HG03521 (cell line): ENCODE results near the gene CCDC61.

Experiments
- ATAC-seq: cut with Tn5 transposase; IDR thresholded peaks from one replicate; pipeline ENCODE4 v1.9.1; 2021; ENCODE audit warnings: mild to moderate bottlenecking, moderate library complexity; ENCODE audit not compliant: unreplicated experiment

The CCDC61 gene

DNA sequence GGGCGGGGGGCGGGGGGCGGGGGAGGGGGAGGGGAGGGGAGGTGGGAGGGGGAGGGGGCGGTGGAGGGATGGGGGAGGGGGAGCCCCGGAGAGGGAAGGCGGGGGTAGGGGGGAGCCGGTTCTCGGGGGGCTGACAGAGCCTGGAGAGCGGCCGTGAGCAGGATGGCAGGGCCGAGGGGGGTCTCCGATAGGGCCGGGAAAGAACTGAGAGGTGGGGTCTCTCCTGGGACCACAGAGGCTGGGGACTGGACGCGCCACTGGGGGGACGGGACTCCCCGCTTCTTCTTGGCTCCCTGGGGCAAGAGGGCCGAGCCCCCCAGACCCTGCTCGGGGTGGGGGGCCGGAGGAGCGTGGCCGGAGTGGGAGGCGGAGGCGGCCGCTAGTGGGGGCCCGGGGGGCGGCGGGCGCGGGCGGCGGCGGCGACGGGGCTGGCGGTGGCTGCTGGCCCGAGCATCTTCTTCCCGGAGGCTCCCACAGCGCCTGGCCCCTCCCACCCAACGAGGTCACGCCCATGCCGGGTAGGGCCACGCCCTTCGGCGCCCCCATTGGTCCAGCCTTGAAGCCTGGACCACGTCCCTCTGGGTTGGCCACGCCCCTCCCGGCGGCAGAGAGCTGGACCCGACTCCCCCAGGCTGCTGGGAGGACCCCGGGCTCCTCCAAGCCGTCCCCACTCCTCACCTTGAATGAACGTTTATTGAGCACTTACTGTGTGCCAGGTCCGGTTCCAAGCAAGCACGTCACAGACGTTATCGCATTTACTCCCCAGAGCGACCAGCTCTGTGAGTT is 21.5 kb upstream of the CCDC61 start, which contains the start of gene NOVA2:
TSS of gene NOVA2 (minus strand) at position 313 of the 786 bp plus-strand sequence. CDS start 514 bp downstream, outside the sequence.
- no peak for ATAC-seq

DNA sequence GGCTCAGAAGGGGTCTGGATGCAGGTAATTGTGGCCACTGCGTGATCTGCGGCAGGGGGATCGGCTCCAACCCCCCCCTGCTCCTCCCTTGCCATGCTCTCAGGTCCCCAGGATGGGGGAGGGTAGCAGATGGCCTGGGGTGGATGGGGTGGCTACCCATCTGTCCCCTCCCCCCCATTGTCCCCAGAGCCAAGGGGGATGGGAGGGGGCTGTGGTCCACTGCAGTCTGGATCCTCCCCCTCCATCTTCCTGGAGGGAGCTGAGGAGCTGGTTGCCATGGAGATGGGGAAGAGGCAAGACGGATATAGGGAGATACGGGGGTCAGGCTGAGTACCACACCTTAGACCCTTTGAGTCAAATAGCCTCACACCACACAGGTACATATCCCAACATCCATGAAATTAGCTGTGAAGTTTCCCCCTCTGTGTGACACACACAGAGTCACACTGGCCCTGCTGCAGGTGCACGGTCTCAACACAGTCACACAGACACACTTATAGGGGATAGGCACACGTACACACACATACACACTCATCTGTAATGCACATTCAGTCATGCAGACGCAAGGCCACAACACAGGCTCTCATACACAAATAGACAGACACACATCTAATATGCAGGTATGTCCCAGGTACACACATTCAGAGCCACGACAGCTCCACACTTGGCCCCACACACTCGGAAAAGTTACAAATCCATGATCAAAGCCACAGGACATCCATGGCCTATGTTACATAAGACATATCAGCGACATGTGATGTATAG is 19.8 kb upstream of the CCDC61 start:
- no peak for ATAC-seq

DNA sequence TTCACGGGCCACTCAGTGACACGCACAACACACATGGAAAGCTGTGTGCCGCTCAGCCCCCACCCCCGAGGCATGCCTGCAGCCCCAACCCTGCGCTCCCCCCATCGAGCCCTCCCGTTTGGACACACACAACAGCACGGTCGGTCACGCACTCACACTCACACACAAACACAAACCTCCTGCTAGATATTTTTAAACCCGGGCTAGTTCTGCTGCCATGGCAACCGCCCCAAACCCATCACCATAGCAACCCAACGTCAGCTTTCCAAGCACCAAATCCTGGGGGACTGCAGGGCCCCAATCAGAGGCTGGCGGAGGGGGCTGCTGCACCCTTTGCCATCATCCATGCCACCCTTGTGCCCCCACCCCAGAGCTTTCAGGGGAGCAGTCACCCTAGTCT is 19.1 kb upstream of the CCDC61 start:
- ATAC-seq = no peak

DNA sequence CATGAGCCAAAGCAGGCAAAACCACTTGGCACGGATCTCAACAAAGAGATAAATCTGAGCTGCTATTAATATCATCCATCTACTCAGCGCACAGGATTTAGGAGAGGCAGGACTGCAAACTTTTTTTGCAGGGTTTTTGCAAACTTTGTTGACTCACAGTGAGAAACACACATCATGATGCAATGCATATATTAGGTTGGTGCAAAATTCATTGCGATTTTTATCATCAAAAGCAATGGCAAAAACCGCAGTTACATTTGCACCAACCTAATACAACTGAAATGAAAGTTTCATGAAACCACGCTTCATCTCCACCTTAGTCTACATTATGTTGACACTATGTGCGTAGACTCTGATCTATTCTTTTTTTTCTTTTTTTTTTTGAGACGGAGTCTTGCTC is 17.1 kb upstream of the CCDC61 start:
- ATAC-seq = no peak

DNA sequence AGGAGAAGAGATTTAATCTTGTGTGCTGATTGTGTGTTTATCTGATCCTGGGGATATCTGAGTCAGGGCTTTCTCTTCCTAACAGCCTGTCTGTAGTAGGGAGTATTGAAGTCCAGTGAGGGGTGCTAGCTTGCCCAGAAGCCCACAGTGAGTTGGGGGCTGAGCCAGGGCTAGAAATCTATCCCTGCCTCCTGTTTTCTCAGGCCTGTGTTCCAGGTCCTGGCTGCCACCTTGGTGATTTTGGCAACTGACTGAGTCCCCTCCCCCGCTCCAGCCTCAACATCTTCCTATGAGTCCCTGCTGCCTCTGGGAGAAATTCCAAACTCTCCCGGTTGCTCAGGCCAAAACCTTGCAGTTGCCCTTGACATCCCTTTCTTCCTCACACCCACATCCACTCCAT is 13.9 kb upstream of the CCDC61 start:
- no peak for ATAC-seq

DNA sequence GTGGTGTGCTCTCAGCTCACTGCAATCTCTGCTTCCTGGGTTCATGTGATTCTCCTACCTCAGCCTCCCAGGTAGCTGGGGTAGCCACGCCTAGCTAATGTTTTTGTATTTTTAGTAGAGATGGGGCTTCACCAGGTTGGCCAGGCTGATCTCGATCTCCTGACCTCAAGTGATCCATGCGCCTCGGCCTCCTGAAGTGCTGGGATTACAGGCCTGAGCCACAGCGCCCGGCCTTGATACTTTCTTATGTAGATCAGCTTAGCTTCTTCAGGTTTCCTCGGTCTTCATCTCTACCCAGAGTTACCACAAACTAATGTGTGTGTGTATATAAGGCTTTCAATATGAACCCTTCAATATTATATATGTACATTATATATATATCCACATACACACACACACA is 9.9 kb upstream of the CCDC61 start:
- ATAC-seq = no peak

DNA sequence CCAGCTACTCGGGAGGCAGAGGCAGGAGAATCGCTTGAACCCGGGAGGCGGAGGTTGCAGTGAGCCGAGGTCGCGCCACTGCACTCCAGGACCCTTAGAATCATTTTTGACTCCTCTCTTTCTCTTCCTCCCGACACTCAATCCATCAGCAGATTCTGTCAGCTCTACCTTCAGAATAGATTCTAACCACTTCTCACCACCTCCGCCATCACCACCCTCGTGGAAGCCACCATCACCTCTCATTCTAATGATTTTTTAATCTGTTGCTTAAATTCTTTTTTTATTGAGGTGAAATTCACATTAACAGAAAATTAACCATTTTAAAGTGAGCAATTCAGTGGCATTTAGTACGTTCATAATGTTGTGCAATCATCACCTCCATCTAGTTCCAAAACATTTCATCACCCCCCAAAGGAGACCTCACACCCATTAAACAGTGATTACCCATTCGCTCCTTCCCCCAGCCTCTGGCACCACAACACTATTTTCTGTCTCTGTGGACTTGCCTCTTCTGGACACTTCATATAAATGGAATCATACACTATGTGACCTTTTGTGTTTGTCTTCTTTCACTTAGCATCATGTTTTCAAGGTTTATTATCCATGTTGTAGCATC is 5.0 kb upstream of the CCDC61 start:
- ATAC-seq = no peak

DNA sequence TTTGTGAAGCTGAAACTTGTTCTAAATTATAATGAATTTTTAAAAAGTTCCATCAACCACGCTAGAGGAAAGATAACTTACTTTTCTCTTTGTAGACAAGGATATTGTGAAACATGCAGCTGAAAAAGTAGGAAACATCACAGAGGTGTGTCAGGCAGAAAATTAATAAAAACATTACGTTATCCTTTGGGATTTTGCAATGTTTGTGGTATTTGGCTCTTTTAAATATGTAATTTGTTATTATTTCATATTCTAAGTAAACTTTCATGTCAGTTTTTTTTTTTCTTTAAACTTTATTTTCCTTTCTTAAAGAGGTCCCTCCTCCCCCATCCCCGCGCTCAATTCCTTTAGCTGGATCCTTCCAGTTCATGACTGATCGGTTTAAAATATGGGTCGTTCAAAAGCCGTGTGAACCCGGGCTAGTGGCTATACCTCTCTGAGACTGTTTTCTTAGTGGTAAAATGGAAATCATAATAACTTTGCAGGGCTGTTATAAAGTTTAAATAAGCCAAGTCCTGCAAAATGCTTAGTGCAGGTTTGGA is 740 bp upstream of the CCDC61 start:
- ATAC-seq = peak; percentile 4

DNA sequence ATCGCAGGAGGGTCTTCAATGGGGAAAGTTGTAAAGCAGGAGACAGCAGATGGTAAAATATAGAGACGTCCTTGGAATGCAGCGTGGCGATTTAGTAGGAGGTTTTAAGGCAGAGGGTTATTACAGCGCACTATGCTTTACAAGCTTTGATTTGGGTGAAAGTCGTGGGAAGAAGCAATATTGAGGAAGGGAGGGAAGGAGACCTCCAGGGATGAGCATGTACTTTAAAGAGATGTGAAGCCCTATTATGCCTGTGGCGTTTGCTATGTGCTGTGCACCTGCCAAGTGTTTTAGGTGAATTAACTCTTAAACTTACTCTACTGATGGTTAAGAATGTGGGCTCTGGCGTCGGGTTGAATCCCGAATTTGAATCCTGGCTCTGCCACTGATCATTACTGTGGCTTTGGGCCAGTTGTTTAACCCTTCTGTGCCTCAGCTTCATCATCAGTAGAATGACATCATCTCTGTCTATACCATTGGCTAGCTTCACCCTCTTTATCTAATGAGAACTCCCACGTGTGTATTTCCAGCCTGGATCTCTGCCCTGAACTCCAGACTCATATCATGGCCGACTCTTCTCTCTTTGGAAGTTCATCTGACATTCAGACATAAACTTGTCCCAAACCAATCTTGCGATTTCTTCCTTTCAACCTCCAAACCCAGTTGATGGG is 583 bp downstream of the CCDC61 start:
- ATAC-seq = no peak

DNA sequence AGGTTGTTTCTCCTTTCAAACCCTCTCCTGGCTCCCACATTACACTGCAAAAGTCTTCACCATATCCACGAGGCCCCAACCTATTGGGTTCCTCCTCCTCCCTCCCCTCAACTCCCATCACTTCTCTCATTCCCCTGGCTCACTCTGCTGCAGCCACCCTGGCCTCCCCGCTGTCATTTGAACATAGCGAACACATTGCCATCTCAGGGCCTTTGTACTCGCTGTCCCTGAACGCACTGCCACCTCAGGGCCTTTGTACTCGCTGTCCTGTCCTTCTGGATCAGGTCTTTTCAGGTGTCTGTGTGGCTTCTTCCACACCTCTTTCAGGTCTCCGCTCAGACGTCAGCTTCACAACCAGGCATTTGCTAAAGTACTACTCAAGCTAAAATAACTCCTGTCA is 1.7 kb downstream of the CCDC61 start:
- no peak for ATAC-seq

DNA sequence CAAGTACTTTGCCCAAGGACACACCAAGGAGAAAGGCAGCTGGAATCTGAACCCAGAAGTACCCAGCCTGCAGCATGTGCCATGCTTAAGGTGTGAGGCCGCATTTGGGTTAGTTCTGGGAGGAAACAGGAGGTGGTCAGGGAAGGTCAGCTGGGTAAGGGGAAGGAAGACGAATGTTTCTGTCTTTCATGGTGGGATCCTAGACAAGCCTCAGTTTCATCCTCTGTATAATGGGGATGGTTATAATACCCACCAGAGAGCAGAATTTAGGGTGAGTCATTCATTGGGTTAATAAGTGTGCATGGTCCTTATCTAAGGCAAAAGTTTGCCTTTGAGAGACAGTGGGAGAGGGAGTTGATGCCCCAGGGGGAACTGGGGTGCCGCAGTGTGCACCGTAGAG is 3.6 kb downstream of the CCDC61 start:
- ATAC-seq = no peak

DNA sequence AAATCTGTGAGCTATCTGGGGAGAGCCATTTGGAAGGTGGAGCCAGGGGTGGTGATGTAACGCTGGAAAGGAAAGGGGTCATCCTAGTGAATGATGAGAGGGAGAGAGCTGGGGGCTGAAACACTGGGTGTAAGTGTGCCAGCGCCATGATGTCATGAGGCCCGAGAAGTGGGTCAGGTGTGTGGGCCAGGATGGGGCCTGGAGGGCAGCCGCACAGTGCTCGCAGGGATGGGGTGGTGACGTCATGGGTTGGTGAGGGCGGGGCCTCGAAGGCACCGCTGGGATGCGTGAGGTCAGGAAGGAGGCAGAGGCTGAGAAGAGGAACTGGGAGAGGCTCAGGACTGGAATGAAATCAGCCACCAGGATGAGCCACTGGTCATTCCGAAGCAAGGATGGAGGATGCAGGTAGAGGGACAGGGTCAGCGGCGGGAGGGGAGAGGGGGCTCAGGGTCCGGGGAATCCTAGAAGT is 4.4 kb downstream of the CCDC61 start:
- ATAC-seq = no peak

DNA sequence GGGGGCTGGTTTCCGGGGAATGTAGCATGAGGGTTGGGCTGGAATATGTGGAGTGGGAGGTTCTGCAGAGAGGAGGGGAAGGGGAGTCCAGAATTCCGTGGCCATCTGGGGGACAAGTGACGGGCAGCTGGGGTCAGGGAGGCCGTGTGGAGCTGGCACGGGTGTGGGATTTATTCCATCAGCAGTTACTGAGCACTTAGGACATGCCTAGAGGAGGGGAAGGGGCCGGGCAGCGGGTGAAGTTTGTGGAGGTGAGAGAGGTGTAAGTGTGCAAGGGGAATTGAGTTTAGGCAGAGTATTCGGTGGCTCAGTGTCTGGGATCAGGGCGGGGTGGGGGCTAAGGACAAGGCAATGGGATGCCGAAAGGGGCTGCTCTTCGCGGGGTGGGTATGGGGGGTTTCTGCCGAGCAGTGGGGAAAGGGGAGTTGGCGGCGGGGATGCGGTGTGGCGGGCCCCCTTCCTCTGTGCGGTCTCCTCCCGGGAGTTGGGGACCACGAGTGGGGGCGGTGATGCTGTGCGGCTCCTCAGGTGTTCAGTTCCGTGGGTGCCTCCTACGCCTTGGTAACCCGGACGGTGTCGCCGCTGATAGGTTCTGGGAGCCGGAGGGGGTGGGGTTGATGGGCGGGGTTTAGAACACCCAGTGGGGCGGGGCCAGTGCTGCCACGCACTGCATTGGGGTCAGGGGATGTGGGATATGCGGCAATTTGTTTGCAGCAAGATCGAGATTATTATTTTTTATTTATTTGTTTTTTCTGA is 5.4 kb downstream of the CCDC61 start:
- no peak for ATAC-seq

DNA sequence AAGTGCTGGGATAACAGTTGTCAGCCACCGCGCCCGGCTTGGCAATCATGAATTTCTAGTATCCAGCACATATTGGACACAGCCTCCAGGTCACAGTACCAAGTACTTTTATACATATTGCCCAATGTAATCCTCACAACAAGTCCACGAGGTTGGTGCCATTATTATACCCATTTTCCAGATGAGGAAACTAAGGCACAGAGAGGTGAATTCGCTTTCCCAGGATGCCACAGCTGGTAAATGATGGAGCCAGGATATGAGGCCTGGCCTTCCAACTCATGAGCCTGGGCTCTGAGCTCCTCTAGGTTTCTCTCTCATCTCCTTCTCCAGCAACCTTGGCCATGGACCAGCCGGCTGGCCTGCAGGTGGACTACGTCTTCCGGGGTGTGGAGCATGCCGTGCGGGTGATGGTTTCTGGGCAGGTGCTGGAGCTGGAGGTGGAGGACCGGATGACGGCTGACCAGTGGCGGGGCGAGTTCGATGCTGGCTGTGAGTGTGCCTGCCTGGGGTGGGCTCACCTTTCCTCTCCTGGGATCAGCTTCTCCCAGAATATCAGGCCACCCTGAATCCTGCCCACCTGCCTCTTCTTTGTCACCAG is 7.5 kb downstream of the CCDC61 start:
- ATAC-seq = no peak

DNA sequence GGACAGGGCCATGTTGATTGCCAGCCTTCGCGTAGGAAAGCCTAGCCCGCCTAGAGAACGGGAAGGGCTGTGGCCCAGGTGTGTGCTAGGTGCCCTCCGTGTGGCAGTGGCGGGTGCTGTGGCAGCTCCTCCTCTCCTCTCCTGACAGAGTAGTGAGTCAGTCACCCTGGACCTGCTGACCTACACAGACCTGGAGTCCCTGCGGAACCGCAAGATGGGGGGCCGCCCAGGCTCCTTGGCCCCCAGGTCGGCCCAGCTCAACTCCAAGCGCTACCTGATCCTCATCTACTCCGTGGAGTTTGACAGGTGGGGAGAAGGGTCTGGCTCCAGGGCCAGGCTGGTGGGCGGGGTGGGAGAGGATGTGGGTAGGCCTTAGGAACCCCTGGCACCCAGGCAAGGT is 11.1 kb downstream of the CCDC61 start:
- ATAC-seq = no peak

DNA sequence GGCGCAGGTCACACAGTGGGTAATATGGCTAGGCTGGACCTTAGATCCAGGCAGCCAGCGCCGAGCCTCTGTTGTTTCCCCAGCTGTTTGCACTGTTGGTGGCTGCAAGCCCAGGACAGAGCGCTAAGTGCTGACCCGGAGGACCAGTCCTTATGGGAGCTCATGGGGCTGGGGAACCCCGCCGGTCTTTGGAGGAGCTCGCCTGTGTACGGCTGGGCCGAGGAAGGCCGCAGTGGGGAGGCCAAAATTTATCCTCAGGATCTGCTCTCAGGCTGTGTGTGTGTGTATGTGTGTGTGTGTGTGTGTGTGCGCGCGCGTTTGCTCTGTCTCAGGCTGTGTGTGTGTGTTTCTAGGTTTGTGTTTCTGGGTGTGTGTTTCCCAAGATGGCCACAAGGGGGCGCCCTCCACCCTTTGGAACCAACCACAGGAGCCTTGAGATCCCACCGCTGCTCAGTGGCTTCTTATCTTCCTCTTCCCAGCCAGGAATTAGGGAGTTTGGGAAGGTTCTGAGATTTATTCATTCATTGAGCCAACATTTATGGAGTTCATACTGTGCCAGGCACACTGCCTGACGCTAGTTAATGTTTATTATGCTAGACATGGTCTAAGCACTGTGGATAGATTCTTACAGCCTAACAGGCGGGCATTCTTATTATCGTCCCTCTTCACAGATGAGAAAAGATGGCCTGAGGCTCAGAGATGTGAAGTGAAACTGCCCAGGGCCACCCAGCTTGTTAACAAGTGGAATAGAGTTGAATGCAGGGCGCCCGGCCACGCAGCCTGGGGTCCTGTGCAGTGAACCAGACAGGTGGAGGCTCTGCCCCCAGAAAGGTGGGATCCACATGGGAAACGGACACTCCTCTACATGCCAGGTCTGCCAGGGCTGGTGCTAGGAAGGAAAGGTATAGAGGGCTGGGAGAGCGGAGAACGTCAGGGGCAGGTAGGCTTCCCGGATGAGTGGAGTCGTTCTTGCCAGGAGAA is 14.6 kb downstream of the CCDC61 start:
- ATAC-seq = no peak

DNA sequence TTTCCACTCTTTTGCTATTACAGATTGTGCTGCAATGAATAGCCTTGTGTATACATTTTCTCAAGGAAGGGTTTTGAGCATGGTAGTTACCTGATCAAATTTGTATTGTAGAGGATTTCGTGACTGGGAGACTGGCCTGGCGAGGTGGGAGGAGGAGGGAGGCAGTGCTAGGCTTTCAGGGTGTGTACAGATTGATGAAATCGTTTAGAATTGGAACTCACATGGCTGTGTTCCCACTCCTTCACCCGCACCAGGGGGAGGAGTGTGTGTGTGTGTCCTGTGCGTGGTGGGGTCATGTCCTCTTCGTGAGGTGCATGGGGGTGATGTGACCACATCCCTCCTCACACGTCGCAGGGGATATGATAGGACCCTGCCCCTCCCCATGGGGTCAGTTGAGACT is 19.3 kb downstream of the CCDC61 start:
- ATAC-seq = no peak

DNA sequence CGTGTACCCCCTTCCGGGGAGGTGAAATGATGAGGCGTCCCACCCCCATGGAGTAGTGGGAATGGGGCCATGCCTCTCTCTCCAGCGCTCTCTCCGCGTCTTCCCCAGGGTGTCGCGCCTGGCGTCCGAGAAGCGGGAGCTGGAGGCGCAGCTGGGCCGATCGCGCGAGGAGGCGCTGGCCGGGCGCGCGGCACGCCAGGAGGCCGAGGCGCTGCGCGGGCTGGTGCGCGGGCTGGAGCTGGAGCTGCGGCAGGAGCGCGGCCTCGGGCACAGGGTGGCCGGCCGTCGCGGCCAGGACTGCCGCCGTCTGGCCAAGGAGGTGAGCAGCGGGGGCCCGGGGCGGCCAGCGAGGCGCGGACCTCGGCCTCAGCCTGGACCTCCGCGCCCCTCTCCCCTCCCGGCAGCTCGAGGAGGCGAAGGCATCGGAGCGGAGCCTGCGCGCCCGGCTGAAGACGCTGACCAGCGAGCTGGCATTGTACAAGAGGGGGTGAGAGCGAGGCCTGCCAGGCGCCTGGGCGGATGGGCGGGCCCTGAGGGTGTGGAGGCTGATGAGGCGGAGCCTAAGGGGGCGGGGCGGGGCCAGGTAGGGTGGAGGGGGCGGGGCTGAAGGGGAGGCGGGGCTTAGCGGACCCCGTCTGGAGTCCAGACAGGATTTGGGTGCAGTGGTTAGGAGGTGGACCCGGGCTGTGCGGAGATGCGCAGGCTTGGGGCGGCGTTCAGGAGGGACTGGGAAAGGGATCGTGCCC is 19.8 kb downstream of the CCDC61 start:
- ATAC-seq = no peak
